Thyroid gland (tissue), 4 donors: ENCODE data around the gene TIPIN.

Experiments
- POLR2A ChIP-seq, 2 donors: fragments of 450-650 bp; IDR thresholded peaks; one replicate each; pipeline ENCODE4 v1.6.1; 2017; ENCODE audit warnings: antibody characterized with exemption in 2 of 2, mild to moderate bottlenecking in 2 of 2, moderate library complexity in 1 of 2
- TF ChIP-seq, protein P1 (sequence below), 6 experiments: fragments of 200-600 bp in 3 of 6; fragments of 450-650 bp in 3 of 6; sonication (generic) in 3 of 6; IDR thresholded peaks; one replicate each; pipeline ENCODE4 v1.5.1; 2016 to 2019; ENCODE audit warnings: antibody characterized with exemption in 6 of 6, mild to moderate bottlenecking in 2 of 6, inconsistent platforms in 1 of 6, moderate library complexity in 1 of 6

DNA sequence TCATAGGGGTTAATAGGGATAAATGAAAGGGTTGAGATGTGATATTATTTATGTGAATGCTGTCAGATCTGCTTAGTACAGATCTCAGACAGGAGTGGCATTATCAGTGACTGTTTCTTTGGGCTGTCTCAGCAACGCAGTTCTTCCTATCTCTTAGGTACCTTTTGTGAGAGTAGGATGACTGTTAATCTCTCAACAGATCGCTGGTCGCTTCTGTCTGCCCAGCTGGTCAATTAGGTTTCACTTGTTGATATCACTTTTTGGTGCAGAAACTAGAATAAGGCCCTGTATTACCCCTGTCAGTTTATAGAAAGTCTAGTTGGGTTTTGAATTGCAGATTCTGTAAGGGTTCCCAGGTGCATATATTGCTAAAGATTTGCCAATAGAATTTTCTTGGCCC is 46.7 kb downstream of the TIPIN start:
- TF ChIP-seq, protein P1, sequence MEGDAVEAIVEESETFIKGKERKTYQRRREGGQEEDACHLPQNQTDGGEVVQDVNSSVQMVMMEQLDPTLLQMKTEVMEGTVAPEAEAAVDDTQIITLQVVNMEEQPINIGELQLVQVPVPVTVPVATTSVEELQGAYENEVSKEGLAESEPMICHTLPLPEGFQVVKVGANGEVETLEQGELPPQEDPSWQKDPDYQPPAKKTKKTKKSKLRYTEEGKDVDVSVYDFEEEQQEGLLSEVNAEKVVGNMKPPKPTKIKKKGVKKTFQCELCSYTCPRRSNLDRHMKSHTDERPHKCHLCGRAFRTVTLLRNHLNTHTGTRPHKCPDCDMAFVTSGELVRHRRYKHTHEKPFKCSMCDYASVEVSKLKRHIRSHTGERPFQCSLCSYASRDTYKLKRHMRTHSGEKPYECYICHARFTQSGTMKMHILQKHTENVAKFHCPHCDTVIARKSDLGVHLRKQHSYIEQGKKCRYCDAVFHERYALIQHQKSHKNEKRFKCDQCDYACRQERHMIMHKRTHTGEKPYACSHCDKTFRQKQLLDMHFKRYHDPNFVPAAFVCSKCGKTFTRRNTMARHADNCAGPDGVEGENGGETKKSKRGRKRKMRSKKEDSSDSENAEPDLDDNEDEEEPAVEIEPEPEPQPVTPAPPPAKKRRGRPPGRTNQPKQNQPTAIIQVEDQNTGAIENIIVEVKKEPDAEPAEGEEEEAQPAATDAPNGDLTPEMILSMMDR (IDR thresholded peaks at IDR 0.05): no peak
- TF ChIP-seq POLR2A (IDR thresholded peaks at IDR 0.05): no peak
